HEK293 (cell line): ENCODE measurements around the gene TK2.

Experiments
- CTCF ChIP-seq: fragments of 450-650 bp; formaldehyde crosslinking; IDR thresholded peaks from 2 replicates; pipeline ENCODE4 v1.5.1; 2016; ENCODE audit warnings: missing biosample characterization, missing genetic modification characterization
- GLIS2 ChIP-seq: fragments of 450-650 bp; formaldehyde crosslinking; IDR thresholded peaks from 2 replicates; pipeline ENCODE4 v1.5.1; 2016; ENCODE audit warnings: missing biosample characterization, missing genetic modification characterization
- ZBTB11 ChIP-seq: fragments of 450-650 bp; formaldehyde crosslinking; conservative IDR thresholded peaks from 2 replicates; pipeline ENCODE4 v1.5.1; 2016; ENCODE audit warnings: low read depth, missing biosample characterization, missing genetic modification characterization
- ZNF138 ChIP-seq: fragments of 450-650 bp; formaldehyde crosslinking; IDR thresholded peaks from 2 replicates; pipeline ENCODE4 v1.5.1; 2016; ENCODE audit warnings: missing biosample characterization, missing genetic modification characterization, borderline replicate concordance
- ZNF223 ChIP-seq: fragments of 450-650 bp; formaldehyde crosslinking; IDR thresholded peaks from 2 replicates; pipeline ENCODE4 v1.5.1; 2016; ENCODE audit warnings: missing biosample characterization, missing genetic modification characterization
- ZNF239 ChIP-seq: fragments of 450-650 bp; formaldehyde crosslinking; IDR thresholded peaks from 2 replicates; pipeline ENCODE4 v1.5.1; 2016; ENCODE audit warnings: missing biosample characterization, missing genetic modification characterization
- ZNF274 ChIP-seq, 2 experiments: fragments of 200-500 bp in 1 of 2; fragments of 450-650 bp in 1 of 2; sonication (Bioruptor generic) in 1 of 2; formaldehyde crosslinking in 1 of 2; IDR thresholded peaks; 2 replicates each; pipeline versions ENCODE4 v1.5.1 to v1.6.1; 2014 to 2016; ENCODE audit warnings: borderline replicate concordance in 1 of 2, inconsistent platforms in 1 of 2, low read length in 1 of 2, missing biosample characterization in 1 of 2, missing genetic modification characterization in 1 of 2
- ZNF335 ChIP-seq: fragments of 450-650 bp; formaldehyde crosslinking; conservative IDR thresholded peaks from 2 replicates; pipeline ENCODE4 v1.5.1; 2016; ENCODE audit warnings: missing biosample characterization, missing genetic modification characterization
- ZNF473 ChIP-seq: fragments of 450-650 bp; formaldehyde crosslinking; IDR thresholded peaks from 2 replicates; pipeline ENCODE4 v1.5.1; 2017; ENCODE audit warnings: missing biosample characterization, missing genetic modification characterization
- ZNF549 ChIP-seq: fragments of 450-650 bp; IDR thresholded peaks from 2 replicates; pipeline ENCODE4 v1.5.1; 2018; ENCODE audit warnings: missing biosample characterization, missing genetic modification characterization, mild to moderate bottlenecking, inconsistent platforms, moderate library complexity
- ZNF555 ChIP-seq: fragments of 450-650 bp; formaldehyde crosslinking; conservative IDR thresholded peaks from 2 replicates; pipeline ENCODE4 v1.5.1; 2017; ENCODE audit warnings: missing biosample characterization, mild to moderate bottlenecking, missing genetic modification characterization, inconsistent platforms
- ZNF701 ChIP-seq: fragments of 450-650 bp; formaldehyde crosslinking; IDR thresholded peaks from 2 replicates; pipeline ENCODE4 v1.5.1; 2016; ENCODE audit warnings: missing biosample characterization, missing genetic modification characterization
- ZNF837 ChIP-seq: fragments of 450-650 bp; formaldehyde crosslinking; IDR thresholded peaks from 2 replicates; pipeline ENCODE4 v1.5.1; 2016; ENCODE audit warnings: missing biosample characterization, missing genetic modification characterization
- ZNF843 ChIP-seq: fragments of 450-650 bp; formaldehyde crosslinking; IDR thresholded peaks from 2 replicates; pipeline ENCODE4 v1.5.1; 2016; ENCODE audit warnings: missing biosample characterization, missing genetic modification characterization

- TF ChIP-seq CTCF (tag by site-specific recombination) (no peak), ZNF274 (IDR thresholded peaks at IDR 0.05; ENCODE audit: low read length) (no peak), ZNF274 (tag by site-specific recombination; IDR thresholded peaks at IDR 0.05; ENCODE audit: borderline replicate concordance) (no peak), ZNF223 (tag by site-specific recombination) (no peak), ZNF701 (tag by site-specific recombination) (no peak), ZBTB11 (tag by site-specific recombination) (no peak), ZNF239 (tag by site-specific recombination) (no peak), ZNF843 (tag by site-specific recombination) (no peak), ZNF138 (no peak), ZNF837 (tag by site-specific recombination) (no peak), ZNF549 (tag by site-specific recombination) (no peak), ZNF555 (no peak), ZNF335 (tag by site-specific recombination) (no peak), ZNF473 (tag by site-specific recombination) (no peak), GLIS2 (tag by site-specific recombination) (no peak)
Measured at GRCh38 chr16:66544016-66544757, 5.7 kb downstream of the TK2 start.
